ENCODE results near the gene MRPS18B.

The MRPS18B gene

DNA sequence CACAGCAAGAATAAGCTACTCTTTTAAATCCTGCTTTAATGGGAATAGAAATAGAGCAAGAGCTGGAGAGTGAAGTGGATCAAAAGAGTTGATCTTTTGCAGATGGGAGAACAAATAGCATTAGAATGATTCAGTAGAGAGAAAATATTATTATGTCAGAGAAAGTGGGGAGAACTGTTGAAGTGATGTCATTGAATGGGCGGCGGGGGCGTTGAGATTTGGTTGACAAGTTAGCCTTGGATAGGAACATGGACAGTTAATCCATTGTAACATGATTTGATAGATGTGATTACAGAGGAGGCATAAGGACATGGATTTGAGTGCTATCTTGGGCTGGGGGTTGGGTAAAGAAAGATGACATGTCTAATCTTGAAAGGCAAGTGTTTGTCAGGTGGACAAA, 18.2 kb downstream of the MRPS18B start:
- no peak for DNase-seq (ENCODE audit: low read depth, low spot score)
- ChIA-PET POLR2A (no interaction called here), CTCF (interaction anchor here (1.8 to 2.6 kb wide), 2 partner anchors 11 to 17 kb away, joined by 5 to 6 read pairs; partner anchors contain the start of gene C6orf136)
- H3K4me3 ChIP-seq (ENCODE audit: low read depth, low read length), result no peak overlapping the region
- TF ChIP-seq, protein P1, sequence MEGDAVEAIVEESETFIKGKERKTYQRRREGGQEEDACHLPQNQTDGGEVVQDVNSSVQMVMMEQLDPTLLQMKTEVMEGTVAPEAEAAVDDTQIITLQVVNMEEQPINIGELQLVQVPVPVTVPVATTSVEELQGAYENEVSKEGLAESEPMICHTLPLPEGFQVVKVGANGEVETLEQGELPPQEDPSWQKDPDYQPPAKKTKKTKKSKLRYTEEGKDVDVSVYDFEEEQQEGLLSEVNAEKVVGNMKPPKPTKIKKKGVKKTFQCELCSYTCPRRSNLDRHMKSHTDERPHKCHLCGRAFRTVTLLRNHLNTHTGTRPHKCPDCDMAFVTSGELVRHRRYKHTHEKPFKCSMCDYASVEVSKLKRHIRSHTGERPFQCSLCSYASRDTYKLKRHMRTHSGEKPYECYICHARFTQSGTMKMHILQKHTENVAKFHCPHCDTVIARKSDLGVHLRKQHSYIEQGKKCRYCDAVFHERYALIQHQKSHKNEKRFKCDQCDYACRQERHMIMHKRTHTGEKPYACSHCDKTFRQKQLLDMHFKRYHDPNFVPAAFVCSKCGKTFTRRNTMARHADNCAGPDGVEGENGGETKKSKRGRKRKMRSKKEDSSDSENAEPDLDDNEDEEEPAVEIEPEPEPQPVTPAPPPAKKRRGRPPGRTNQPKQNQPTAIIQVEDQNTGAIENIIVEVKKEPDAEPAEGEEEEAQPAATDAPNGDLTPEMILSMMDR (IDR thresholded peaks at IDR 0.05; ENCODE audit: insufficient read depth, low read length, missing control alignments), result no peak

DNA sequence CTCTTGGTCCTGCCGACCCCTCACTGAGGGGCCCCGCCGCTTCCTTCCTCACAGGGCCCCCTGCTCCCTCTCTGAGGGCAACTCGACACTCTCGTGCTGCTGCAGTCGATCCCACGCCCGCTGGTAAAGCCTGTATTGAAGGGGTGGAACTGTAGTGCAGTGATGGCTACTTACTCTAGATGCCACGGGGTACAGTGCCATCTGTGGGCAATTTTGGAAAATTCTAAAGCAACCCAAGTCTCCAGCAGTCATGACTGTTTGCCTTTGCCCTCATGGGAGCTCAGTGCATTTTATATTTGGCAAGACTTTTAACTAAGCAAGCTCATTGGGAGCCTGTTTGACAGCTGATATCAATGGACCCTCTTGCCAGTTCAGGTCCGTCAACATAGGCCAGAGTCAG, 22.8 kb downstream of the MRPS18B start:
- H3K4me3 ChIP-seq (ENCODE audit: low read depth, low read length), result no peak overlapping the region
- TF ChIP-seq, protein P1 (IDR thresholded peaks at IDR 0.05; ENCODE audit: insufficient read depth, low read length, missing control alignments), result no peak
- CTCF ChIA-PET, result interaction anchor here (1.2 kb wide), 1 partner anchor 32 kb away, joined by 3 read pairs; the partner anchor contains the start of gene DHX16
- POLR2A ChIA-PET, result no interaction called here
- no peak for DNase-seq (ENCODE audit: low read depth, low spot score)

DNA sequence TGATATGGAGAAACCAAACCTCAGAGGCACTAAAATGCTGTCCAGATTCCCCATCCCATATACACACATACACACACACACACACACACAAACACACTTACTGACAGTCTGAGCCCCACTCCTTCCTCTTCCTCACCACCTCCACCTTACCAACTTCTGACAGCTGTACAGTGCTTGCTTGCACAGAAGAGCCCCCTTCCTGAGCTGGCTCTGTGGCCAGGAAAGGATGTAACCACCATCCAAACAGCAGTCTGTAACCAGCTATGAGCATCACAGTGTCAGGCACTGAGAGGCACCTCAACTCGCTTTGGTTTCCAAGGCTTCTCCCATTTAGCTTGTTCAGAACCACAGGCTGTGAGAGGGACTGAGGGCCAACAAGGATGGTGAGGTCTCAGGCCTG, 23.4 kb downstream of the MRPS18B start:
- no peak for DNase-seq (ENCODE audit: low read depth, low spot score)
- ChIA-PET CTCF (interaction anchor here (1.2 to 1.3 kb wide), 2 partner anchors 15 to 31 kb away, joined by 3 to 5 read pairs; partner anchors contain the start of genes ATAT1 and DHX16), POLR2A (no interaction called here)
- no peak overlapping the region for H3K4me3 ChIP-seq (ENCODE audit: low read depth, low read length)
- TF ChIP-seq, protein P1 (IDR thresholded peaks at IDR 0.05; ENCODE audit: insufficient read depth, low read length, missing control alignments), result no peak

DNA sequence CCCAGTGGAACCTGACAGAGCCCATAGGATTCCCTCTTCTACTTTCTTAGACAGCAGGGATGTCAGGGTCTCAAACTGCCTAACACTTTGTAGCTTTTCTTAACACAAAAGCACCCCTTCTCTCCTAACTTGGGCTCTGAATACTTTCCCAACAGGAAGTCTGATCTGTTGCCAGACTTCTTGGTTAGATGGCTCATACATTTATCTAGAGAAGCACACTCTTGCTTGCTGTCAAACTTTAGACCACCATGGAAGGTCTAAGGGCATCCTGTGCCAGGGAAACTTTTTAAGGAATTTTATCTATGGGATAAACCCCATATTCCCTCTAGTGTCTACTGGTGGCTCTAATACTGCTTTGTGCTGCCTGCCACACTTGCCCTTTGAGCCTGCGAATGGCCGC, 26.0 kb downstream of the MRPS18B start:
- H3K4me3 ChIP-seq (ENCODE audit: low read depth, low read length), result no peak overlapping the region
- CTCF ChIA-PET, result interaction anchor here (1.3 to 2.0 kb wide), 2 partner anchors 28 to 79 kb away, joined by 3 to 6 read pairs; no protein-coding TSS in a partner anchor
- POLR2A ChIA-PET, result no interaction called here
- DNase-seq (ENCODE audit: low read depth, low spot score), result no peak
- TF ChIP-seq, protein P1 (IDR thresholded peaks at IDR 0.05; ENCODE audit: insufficient read depth, low read length, missing control alignments), result no peak

DNA sequence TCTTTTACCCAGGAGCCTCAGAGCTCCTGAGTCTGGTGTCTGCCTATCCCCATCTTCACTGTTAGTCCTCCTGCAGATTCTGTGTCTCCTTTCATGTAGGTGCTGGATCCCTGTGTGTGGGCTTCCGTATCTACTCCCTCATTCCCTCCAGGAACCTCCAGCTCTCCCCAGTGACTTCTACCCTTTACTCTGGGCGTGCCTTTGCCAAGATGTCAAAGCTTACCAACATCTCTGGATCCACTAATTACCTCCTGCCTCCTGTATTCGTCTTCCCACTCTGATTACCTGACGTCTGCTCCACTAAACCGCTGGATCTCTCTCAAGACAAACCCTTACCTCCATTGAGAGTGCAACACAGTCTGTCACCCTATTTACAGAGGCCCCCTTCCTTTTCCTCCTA, 27.1 kb downstream of the MRPS18B start:
- ChIA-PET CTCF (interaction anchor here (1.0 to 2.0 kb wide), 3 partner anchors 20 to 78 kb away, joined by 3 to 6 read pairs (median 3); no protein-coding TSS in a partner anchor), POLR2A (no interaction called here)
- H3K4me3 ChIP-seq (ENCODE audit: low read depth, low read length), result no peak overlapping the region
- no peak for DNase-seq (ENCODE audit: low read depth, low spot score)
- TF ChIP-seq, protein P1 (IDR thresholded peaks at IDR 0.05; ENCODE audit: insufficient read depth, low read length, missing control alignments), result no peak

DNA sequence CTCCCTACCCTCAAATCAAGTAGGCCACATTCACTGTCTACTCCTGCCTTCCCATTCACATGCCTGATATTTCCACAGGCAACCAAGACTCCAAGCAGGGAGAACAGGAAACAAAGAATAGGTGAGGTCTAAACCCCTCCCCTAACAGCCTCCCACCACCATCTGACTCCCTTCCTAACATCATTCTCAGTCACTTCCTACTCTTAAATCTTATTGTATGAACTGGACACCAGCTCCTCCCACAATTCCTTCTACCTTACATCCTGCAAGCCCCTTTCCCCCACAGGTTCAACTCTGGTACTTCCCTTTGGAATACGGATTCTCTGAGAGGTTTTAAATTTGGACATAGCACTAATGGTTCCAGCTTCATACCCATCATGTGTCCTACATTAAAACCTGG, 28.3 kb downstream of the MRPS18B start:
- H3K4me3 ChIP-seq (ENCODE audit: low read depth, low read length), result no peak overlapping the region
- CTCF ChIA-PET, result interaction anchor here (0.7 to 1.5 kb wide), 3 partner anchors 10 to 33 kb away, joined by 3 to 7 read pairs (median 5); partner anchors contain the start of gene DHX16
- TF ChIP-seq, protein P1 (IDR thresholded peaks at IDR 0.05; ENCODE audit: insufficient read depth, low read length, missing control alignments), result no peak

More for the DNA sequence above, 28.3 kb downstream of the MRPS18B start:
- DNase-seq (ENCODE audit: low read depth, low spot score), result no peak
- POLR2A ChIA-PET, result interaction anchor here (1.0 kb wide), 2 partner anchors 10 to 33 kb away, joined by 3 to 5 read pairs; no protein-coding TSS in a partner anchor

All from AG04449 (cell line).